Calu3 (cell line): ENCODE measurements around the gene PRR33. TPM values are rescaled to one million over a fixed set of nuclear protein-coding genes. Genes with fewer than 3 reads are reported as not detected.

Experiments
- BruUV-seq: library from RNA; stranded (reverse); fragments of 400-500 nt; replicated peaks from 2 replicates; lab custom pipeline; 2021; lab: Mats Ljungman, UMichigan
- CTCF ChIA-PET: fragments of 300-600 bp; sonication (Branson Sonifier 250); formaldehyde crosslinking; loops from one replicate; lab custom pipeline; 2022; ENCODE audit warnings: antibody characterized with exemption; lab: Charles Lee
- DNase-seq: peaks from one replicate; pipeline ENCODE4 v3.0.0; 2022
- H3K27ac Mint-ChIP-seq: one replicate; pipeline ENCODE4 v1.8.0; 2022; ENCODE audit warnings: mixed read lengths; ENCODE audit not compliant: unreplicated experiment
- H3K27me3 Mint-ChIP-seq: one replicate; pipeline ENCODE4 v1.8.0; 2022; ENCODE audit warnings: mixed read lengths; ENCODE audit not compliant: unreplicated experiment
- H3K36me3 Mint-ChIP-seq: one replicate; pipeline ENCODE4 v1.8.0; 2022; ENCODE audit warnings: mild to moderate bottlenecking, moderate library complexity, mixed read lengths; ENCODE audit not compliant: insufficient read depth, unreplicated experiment
- H3K4me1 Mint-ChIP-seq: one replicate; pipeline ENCODE4 v1.8.0; 2022; ENCODE audit warnings: mild to moderate bottlenecking, low read depth, mixed read lengths; ENCODE audit not compliant: unreplicated experiment
- H3K4me3 Mint-ChIP-seq: one replicate; pipeline ENCODE4 v1.8.0; 2022; ENCODE audit warnings: mild to moderate bottlenecking, low read depth, moderate library complexity, mixed read lengths; ENCODE audit not compliant: unreplicated experiment
- H3K9me3 Mint-ChIP-seq: one replicate; pipeline ENCODE4 v1.8.0; 2022; ENCODE audit warnings: low read depth, mixed read lengths; ENCODE audit not compliant: unreplicated experiment
- intact Hi-C: fragments of 100-400 bp; cut with micrococcal nuclease; formaldehyde crosslinking; loops from one replicate; pipeline ENCODE4 v1.10.0; 2022; ENCODE audit not compliant: unreplicated experiment
- total RNA-seq: library from RNA; stranded (reverse); gene quantifications from 2 replicates; pipeline ENCODE4 v1.2.3, GENCODE V29; 2022
- TF ChIP-seq, protein P1 (sequence below): fragments of 200-600 bp; IDR thresholded peaks from one replicate; pipeline ENCODE4 v1.8.0; 2022; ENCODE audit warnings: antibody characterized with exemption; ENCODE audit not compliant: unreplicated experiment

The PRR33 gene
- total RNA-seq, 1 experiment from 2014 or later, result not detected

DNA sequence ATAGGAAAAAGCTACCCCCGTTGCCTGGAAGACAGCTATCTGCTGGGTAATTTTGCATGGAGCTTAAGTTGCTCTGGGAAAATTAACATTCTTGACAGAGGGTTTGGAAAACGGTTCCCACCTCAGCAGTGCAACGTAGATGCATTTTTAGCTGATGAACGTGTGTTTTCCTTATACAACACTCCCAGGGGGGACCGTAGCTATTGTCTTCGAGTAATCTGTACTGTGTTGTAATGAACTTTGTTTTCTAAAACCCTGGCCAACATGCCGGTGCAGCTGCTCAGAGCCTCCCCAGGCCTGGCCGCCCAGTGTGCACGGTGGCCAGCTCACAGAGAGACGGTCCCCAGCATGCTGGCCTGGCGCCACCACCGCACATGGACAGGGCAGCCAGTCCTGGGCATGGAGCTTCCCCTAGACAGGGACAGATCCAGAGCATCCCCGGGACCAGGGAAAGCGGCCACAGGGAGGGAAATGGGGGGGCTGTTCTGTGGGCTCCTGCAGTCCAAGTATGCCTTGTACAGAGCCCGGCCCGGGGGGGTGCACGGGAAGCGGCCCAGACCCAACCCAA, 30.0 kb upstream of the PRR33 start:
- intact Hi-C loops, result no loop called here
- BruUV-seq, result no TSS peak
- TF ChIP-seq, protein P1, sequence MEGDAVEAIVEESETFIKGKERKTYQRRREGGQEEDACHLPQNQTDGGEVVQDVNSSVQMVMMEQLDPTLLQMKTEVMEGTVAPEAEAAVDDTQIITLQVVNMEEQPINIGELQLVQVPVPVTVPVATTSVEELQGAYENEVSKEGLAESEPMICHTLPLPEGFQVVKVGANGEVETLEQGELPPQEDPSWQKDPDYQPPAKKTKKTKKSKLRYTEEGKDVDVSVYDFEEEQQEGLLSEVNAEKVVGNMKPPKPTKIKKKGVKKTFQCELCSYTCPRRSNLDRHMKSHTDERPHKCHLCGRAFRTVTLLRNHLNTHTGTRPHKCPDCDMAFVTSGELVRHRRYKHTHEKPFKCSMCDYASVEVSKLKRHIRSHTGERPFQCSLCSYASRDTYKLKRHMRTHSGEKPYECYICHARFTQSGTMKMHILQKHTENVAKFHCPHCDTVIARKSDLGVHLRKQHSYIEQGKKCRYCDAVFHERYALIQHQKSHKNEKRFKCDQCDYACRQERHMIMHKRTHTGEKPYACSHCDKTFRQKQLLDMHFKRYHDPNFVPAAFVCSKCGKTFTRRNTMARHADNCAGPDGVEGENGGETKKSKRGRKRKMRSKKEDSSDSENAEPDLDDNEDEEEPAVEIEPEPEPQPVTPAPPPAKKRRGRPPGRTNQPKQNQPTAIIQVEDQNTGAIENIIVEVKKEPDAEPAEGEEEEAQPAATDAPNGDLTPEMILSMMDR, result no peak
- peaks cover 8% of the 10 kb centered on the region for H3K4me1 Mint-ChIP-seq
- CTCF ChIA-PET, result interaction anchor here (0.5 to 1.6 kb wide), 3 partner anchors 39 to 228 kb away, joined by 3 to 6 read pairs (median 4); no protein-coding TSS in a partner anchor
- no peak for DNase-seq
- H3K27ac Mint-ChIP-seq, result no peak overlapping the region
- H3K36me3 Mint-ChIP-seq, result no peaks in the 10 kb centered on the region
- peaks cover 63% of the 10 kb centered on the region for H3K27me3 Mint-ChIP-seq
- H3K4me3 Mint-ChIP-seq, result no peak overlapping the region
- no peaks in the 10 kb centered on the region for H3K9me3 Mint-ChIP-seq

DNA sequence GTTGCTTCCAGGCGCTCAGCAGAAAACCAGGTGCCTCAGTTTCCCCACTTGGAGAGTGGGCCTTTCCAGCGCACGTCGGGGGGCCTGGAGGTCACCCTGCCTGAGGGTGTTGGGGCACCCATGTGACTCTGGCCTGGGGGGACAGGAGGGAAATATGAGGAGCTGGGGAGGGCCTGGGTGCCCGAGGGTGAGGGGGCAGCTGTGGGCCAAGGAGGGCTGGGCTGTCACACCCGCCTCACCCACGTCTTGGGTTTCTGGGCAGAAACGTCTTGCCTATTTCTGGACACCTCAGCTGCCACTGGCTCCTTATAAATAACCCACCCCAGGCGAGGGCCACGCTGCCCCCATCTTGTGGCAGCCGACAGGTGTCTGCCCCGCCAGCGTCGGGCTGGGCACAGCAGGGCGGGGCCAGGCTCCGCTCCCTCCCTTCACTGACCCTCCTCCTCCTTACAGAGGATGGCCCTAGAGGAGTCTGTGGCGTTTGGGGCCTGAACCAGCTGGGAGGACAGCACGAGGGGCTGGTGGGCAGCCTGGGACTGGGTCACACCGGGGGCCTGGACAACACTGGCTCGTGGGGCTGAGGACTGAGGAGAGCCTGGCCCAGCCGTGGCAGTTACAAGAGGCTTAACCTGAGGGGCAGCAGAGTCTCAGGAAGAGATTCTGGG, 29.3 kb upstream of the PRR33 start:
- BruUV-seq, result no TSS peak
- peaks cover 61% of the 10 kb centered on the region for H3K27me3 Mint-ChIP-seq
- peaks cover 8% of the 10 kb centered on the region for H3K4me1 Mint-ChIP-seq
- H3K9me3 Mint-ChIP-seq, result no peaks in the 10 kb centered on the region
- TF ChIP-seq, protein P1, result no peak
- H3K36me3 Mint-ChIP-seq, result no peaks in the 10 kb centered on the region
- H3K4me3 Mint-ChIP-seq, result no peak overlapping the region
- CTCF ChIA-PET, result interaction anchor here (0.7 to 1.6 kb wide), 2 partner anchors 39 to 227 kb away, joined by 3 to 6 read pairs; no protein-coding TSS in a partner anchor
- H3K27ac Mint-ChIP-seq, result no peak overlapping the region
- intact Hi-C loops, result no loop called here
- no peak for DNase-seq

DNA sequence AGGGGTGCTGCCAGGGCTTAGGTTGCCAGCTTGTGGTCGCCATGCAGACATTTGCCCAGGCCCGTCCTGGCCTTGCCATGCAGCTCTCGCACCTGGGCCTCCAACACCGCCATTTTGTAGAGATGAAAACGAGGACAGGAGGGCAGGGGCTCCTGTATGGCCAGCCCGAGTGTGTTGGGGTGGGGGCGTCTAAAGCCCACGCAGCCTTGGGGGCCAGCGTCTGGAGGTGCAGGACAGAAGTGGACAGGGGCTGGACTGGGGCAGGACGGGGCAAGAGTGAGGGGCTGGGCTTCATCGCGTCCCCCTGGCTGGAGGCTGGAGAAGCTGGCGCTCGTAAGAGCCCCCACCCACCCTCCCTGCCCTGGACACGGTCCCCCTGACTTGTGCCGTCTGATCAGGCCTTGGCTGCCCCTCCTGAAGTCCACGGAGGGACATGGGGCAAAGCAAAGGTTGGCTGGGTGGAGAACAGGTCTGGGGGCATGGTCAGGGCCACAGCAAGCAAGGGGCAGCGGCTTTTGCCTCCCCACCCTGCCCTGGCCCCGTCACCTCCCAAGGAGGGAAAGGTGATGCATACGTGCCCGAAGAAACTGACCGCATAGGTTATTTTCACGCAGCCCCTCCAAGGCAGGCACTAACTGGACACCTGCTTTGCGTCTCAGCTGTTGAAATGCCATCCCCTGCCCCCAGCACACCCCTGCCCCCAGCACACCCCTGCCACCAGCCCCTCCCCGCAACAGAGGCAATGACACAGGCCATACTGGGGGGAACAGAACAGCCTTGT, 28.6 kb upstream of the PRR33 start:
- peaks cover 8% of the 10 kb centered on the region for H3K4me1 Mint-ChIP-seq
- no peak for DNase-seq
- CTCF ChIA-PET, result interaction anchor here (0.7 kb wide), 1 partner anchor 91 kb away, joined by 3 read pairs; no protein-coding TSS in a partner anchor
- TF ChIP-seq, protein P1, result no peak
- H3K4me3 Mint-ChIP-seq, result no peak overlapping the region
- H3K9me3 Mint-ChIP-seq, result no peaks in the 10 kb centered on the region
- H3K36me3 Mint-ChIP-seq, result no peaks in the 10 kb centered on the region
- intact Hi-C loops, result no loop called here
- BruUV-seq, result no TSS peak
- no peak overlapping the region for H3K27ac Mint-ChIP-seq
- peaks cover 64% of the 10 kb centered on the region for H3K27me3 Mint-ChIP-seq

DNA sequence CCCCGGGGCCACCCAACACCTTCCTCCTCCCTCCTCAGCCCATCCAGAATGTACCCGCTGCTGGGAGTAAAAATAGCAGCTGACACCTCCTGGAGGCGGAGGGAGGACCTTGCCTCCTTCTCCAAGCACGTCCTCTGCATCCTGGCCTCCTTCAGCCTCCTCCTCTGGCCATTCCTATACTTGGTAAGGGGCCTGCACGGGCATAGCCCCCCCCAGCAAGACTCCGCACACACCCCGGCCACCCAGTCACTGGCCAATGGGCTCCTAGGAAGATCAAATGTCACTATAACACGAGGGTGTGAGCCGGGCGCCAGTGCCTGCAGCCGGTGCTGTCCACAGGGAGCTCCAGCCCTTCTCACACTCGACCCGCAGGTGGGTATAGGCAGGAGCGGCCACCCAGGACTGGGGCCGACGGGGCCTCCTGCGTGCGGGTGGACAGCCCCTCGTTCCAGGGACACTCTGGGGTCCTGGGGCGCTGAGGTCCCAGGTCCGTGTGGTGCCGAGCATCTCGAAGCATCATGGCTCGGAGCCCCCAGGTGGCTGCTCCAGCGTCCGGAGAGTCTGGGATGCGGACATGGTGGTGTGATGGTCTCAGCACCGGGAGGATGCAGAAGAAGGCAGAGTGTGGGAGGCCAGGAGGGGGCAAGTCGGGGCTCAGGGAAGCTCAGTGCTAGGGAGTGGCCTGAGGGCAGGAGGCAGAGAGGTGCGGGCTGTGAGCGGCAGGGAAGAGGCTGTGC, 27.9 kb upstream of the PRR33 start, which contains the start of gene TNNT3:
TSS of gene TNNT3 (plus strand) at position 313 of the 737 bp plus-strand sequence. CDS start 3,172 bp downstream, outside the sequence.
- intact Hi-C loops, result no loop called here
- CTCF ChIA-PET, result interaction anchor here (0.7 to 1.1 kb wide), 2 partner anchors 90 to 267 kb away, joined by 3 read pairs; no protein-coding TSS in a partner anchor

More for the DNA sequence above, 27.9 kb upstream of the PRR33 start, which contains the start of gene TNNT3:
- BruUV-seq, result no TSS peak
- Mint-ChIP-seq H3K4me3 (no peak within 1 kb of the TSS), H3K36me3 (peaks cover 5% of the 10 kb centered on the region), H3K4me1 (peaks cover 8% of the 10 kb centered on the region), H3K9me3 (peaks cover 3% of the 10 kb centered on the region), H3K27ac (no peak within 1 kb of the TSS), H3K27me3 (peaks cover 71% of the 10 kb centered on the region)
- DNase-seq, result no peak
- TF ChIP-seq, protein P1, result no peak
